Pancreas (tissue), 10 donors: Measurements from ENCODE around the gene CLIP2. TPM values are rescaled to one million over a fixed set of nuclear protein-coding genes. Genes with fewer than 3 reads are reported as not detected.

Experiments used
- ATAC-seq, 4 donors: fragments of 200-7000 bp; cut with Tn5 transposase; one replicate each; pipeline versions ENCODE4 v1.8.0 to v1.9.1; 2020; ENCODE audit warnings: mild to moderate bottlenecking in 4 of 4, moderate library complexity in 4 of 4
- DNase-seq, 6 donors: peaks; one replicate each; pipeline ENCODE4 v3.0.0-alpha.2; 2020
- FAIRE-seq: peaks from 2 replicates; lab custom pipeline; 2012; peaks lifted over from hg19 to GRCh38; lab: Jason Lieb, UNC
- H3K27ac ChIP-seq, 4 donors: fragments of 200-600 bp; sonication (generic); 1 replicate in 3 of 4; 2 replicates in 1 of 4; pipeline versions ENCODE4 v1.5.0 to v1.8.0; 2020
- H3K27me3 ChIP-seq, 4 donors: fragments of 200-600 bp; one replicate each; pipeline ENCODE4 v1.8.0; 2021
- H3K36me3 ChIP-seq, 3 donors: fragments of 200-600 bp; sonication (generic) in 1 of 3; one replicate each; pipeline versions ENCODE4 v1.5.0 to v1.8.0; 2020 to 2021
- H3K4me1 ChIP-seq, 3 donors: fragments of 200-600 bp; one replicate each; pipeline ENCODE4 v1.8.0; 2021
- H3K4me3 ChIP-seq, 4 donors: fragments of 200-600 bp; sonication (generic) in 2 of 4; one replicate each; pipeline versions ENCODE4 v1.5.0 to v1.8.0; 2020 to 2021
- H3K9me3 ChIP-seq, 4 donors: fragments of 200-600 bp; one replicate each; pipeline ENCODE4 v1.8.0; 2021
- WGBS, 2 donors: extraction: QIAGEN DNeasy Blood & Tissue Kit; methylation state at CpG; one replicate each; pipeline ENCODE4 v1.1.7; 2013; 5-methylcytosine and 5-hydroxymethylcytosine counted together
- intact Hi-C, 3 donors: fragments of 100-400 bp; cut with DNase I; formaldehyde crosslinking; loops; one replicate each; pipeline versions ENCODE4 v1.11.1 to v1.14.2; 2022
- polyA plus RNA-seq, 2 donors: library from polyadenylated mRNA; stranded (reverse); fragments of 200-250 nt; gene quantifications; one replicate each; pipeline ENCODE4 v1.2.3, GENCODE V29; 2013
- total RNA-seq, 6 donors: library from RNA; stranded (reverse); fragmentation: NEBNext Ultra II Directional in 4 of 6; extraction: Animal tissue kit (Norgen Biotek cat#: 25700) in 4 of 6; gene quantifications; one replicate each; pipeline versions ENCODE4 v1.2.1 to v1.2.4, GENCODE V29; 2021 to 2023
- TF ChIP-seq, protein P1 (sequence below), 4 donors: fragments of 200-600 bp; sonication (generic) in 3 of 4; IDR thresholded peaks; one replicate each; pipeline versions ENCODE4 v1.5.0 to v1.8.0; 2021; ENCODE audit warnings: antibody characterized with exemption in 4 of 4
- donor health status: healthy with polysubstance abuse.
- donor health status: DM: no; HTN: no; CAD: no; lungs with moderate emphysema.
- donor health status: DM: no; HTN: no; CAD: no.
- donor health status: control.
- donor health status: control.
- donor health status: Bipolar disorder and iron deficiency.
- donor health status: DM: yes; HTN: yes; CAD: no.
- donor health status: DM: no; HTN: no; CAD: no.
- donor health status: DM: no; HTN: no; CAD: no.
- donor health status: DM: yes; HTN: yes; CAD: no.

The CLIP2 gene
- total and polyA plus RNA-seq, 8 donors = 8.5 to 30.6 (median 20.8) TPM

DNA sequence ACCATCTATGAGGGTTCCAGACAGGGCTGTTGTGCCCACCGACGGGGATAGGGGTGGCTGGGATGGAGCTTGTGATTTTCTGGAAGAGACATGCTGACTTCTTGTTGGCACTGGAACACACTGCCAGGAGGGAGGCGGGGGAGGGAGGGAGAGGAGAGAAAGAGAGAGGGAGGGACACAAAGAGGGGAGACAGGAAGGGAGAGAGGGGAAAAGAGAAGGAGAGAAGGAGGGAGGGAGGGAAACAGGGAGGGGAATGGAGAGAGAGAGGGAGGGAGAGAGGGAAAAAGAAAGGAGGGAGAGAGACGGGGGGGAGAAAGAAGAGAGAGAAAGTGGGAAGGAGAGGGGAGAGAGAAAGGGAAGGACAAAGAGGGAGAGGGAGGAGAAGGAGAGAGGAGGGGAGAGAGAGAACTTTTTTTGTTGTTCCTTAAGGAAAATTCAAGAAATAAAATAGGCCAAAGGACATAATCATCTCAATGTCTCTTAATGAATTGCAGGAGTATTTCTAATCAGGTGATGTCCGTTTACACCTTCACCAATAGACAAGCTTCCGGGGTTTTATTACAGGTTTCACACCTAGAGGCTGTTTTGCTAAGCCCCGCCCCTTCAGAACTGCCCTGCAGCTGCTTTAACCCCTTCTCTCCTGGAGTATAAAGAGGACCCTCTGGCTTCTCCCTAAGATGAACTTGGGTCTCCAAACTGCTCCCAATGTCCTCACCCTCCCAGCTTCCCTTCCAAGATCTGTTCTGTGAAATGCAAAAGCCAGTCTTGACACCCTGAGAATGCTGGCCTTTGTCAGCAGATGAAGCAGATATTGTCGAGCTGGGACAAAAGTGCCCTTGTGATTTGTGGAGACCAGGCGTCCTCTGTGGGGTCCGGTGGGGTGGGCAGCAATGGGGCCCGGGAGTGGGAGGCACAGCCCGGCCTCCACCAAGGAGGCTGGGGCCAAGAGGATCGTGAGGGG lies 82.5 kb downstream of the CLIP2 start:
- peak in 3 of 4 donors; percentile 73 to 83 (median 82) for ATAC-seq
- WGBS, 2 donors = 32 to 38% methylated on average over 13 of the region's 13 CpGs
- Histone ChIP-seq H3K36me3 (peaks cover 0 to 11% (median 0%) of the 10 kb centered on the region in 3 donors), H3K27me3 (no peaks in the 10 kb centered on the region), H3K4me1 (peaks cover 0 to 5% (median 0%) of the 10 kb centered on the region in 3 donors), H3K4me3 (no peak overlapping the region), H3K27ac (peak overlapping the region in 1 of 4 donors; percentile 22), H3K9me3 (no peaks in the 10 kb centered on the region)
- DNase-seq = peak in 1 of 6 donors; percentile 38
- no peak for FAIRE-seq
- intact Hi-C loops = no loop called here
- TF ChIP-seq, protein P1, sequence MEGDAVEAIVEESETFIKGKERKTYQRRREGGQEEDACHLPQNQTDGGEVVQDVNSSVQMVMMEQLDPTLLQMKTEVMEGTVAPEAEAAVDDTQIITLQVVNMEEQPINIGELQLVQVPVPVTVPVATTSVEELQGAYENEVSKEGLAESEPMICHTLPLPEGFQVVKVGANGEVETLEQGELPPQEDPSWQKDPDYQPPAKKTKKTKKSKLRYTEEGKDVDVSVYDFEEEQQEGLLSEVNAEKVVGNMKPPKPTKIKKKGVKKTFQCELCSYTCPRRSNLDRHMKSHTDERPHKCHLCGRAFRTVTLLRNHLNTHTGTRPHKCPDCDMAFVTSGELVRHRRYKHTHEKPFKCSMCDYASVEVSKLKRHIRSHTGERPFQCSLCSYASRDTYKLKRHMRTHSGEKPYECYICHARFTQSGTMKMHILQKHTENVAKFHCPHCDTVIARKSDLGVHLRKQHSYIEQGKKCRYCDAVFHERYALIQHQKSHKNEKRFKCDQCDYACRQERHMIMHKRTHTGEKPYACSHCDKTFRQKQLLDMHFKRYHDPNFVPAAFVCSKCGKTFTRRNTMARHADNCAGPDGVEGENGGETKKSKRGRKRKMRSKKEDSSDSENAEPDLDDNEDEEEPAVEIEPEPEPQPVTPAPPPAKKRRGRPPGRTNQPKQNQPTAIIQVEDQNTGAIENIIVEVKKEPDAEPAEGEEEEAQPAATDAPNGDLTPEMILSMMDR (IDR thresholded peaks at IDR 0.05) = no peak

DNA sequence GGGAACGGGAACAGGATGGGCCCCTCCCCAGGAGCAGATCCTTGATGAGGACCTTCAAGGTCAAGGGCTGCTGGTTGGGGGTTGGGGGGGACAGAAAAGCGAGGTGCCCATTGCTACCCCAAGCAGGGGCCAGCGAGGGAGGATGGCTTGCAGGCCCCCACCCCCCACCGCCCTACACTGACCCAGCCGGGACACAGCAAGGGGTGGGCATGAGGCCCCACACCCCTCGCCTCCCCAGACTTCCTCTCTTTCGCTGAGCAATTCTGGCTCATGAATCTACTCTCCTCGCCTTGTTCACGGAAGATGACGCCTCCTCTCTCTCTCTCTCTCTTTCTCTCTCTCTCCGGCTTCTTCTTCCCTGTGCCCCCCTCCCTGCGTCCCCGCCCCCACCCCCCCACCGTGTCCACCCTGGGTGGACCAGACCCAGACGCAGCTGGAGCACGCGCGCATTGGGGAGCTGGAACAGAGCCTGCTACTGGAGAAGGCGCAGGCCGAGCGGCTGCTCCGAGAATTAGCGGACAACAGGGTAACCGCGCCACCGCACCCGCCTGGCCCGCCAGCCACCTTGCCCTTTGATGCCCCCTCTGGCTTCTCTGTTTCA lies 83.4 kb downstream of the CLIP2 start:
- 78 to 82% methylated on average over 28 of the region's 28 CpGs for WGBS, 2 donors
- peak in 2 of 4 donors; percentile 18 to 31 for ATAC-seq
- TF ChIP-seq, protein P1 (IDR thresholded peaks at IDR 0.05) = no peak

DNA sequence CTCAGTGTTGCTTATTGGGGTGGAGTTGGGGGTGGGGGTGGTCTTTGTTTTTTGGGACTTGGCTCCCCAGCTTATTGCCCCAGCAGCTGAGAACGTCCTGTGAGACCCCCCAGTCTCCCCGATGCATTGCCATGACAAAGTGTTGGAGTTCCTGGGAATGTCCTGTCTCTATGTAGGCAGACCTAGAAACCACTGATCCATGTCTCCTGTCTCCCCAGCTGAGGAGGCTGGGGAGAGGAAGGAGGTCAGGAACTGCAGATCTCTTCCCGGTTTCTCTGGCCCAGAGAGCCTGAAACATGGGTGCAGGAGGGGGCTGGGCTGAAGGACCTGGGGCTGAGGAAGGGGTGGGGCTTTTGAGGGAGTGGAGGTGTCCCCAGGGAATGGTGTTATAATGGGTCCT lies 84.3 kb downstream of the CLIP2 start:
- intact Hi-C loops = no loop called here
- DNase-seq (no peak), FAIRE-seq (no peak), ATAC-seq (no peak)
- no peaks in the 10 kb centered on the region for H3K27me3 ChIP-seq
- peaks cover 0 to 12% (median 0%) of the 10 kb centered on the region in 3 donors for H3K36me3 ChIP-seq
- H3K4me1 ChIP-seq = peaks cover 0 to 5% (median 0%) of the 10 kb centered on the region in 3 donors
- H3K4me3 ChIP-seq = no peak overlapping the region
- WGBS, 2 donors = 86 to 87% methylated on average over 3 of the region's 3 CpGs
- no peaks in the 10 kb centered on the region for H3K9me3 ChIP-seq
- H3K27ac ChIP-seq = no peak overlapping the region
- TF ChIP-seq, protein P1 (IDR thresholded peaks at IDR 0.05) = no peak

More for the DNA sequence above, 83.4 kb downstream of the CLIP2 start:
- intact Hi-C loops = no loop called here
- Histone ChIP-seq H3K36me3 (peaks cover 0 to 12% (median 0%) of the 10 kb centered on the region in 3 donors), H3K27me3 (no peaks in the 10 kb centered on the region), H3K4me3 (no peak overlapping the region), H3K4me1 (peaks cover 0 to 5% (median 0%) of the 10 kb centered on the region in 3 donors), H3K9me3 (no peaks in the 10 kb centered on the region), H3K27ac (no peak overlapping the region)
- DNase-seq = no peak
- FAIRE-seq = no peak

DNA sequence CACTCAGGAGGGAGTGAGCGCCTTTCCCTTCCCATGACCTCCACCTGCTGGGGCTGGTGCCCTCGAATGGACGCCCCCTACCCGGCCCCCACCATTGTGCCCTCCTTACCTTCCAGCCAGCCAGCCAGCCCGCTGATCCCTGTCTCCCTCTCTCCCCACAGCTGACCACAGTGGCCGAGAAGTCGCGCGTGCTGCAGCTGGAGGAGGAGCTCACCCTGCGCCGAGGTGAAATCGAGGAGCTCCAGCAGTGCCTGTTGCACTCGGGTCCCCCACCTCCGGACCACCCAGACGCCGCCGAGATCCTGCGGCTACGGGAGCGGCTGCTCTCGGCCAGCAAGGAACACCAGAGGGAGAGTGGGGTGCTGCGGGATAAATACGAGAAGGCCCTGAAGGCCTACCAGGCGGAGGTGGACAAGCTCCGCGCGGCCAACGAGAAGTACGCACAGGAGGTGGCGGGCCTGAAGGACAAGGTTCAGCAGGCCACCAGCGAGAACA lies 86.6 kb downstream of the CLIP2 start:
- peaks cover 0 to 12% (median 0%) of the 10 kb centered on the region in 3 donors for H3K36me3 ChIP-seq
- no peak overlapping the region for H3K4me3 ChIP-seq
- TF ChIP-seq, protein P1 (IDR thresholded peaks at IDR 0.05) = no peak
- intact Hi-C loops = no loop called here
- ATAC-seq (no peak), DNase-seq (peak in 1 of 6 donors; percentile 73), FAIRE-seq (no peak)
- 93 to 97% methylated on average over 31 of the region's 31 CpGs for WGBS, 2 donors
- H3K27ac ChIP-seq = no peak overlapping the region
- H3K4me1 ChIP-seq = peaks cover 6 to 12% (median 7%) of the 10 kb centered on the region in 3 donors
- H3K9me3 ChIP-seq = no peaks in the 10 kb centered on the region
- no peaks in the 10 kb centered on the region for H3K27me3 ChIP-seq
